GM21367 (cell line): Measurements from ENCODE around the gene SCN7A.
"Not testable (repeated sequence)": the region's sequence is repeated elsewhere in the genome, so short reads cannot be mapped to it uniquely, and the experiment has no call there.

Source experiments
- ATAC-seq: cut with Tn5 transposase; IDR thresholded peaks from one replicate; pipeline ENCODE4 v1.9.1; 2021; ENCODE audit not compliant: unreplicated experiment

SCN7A gene

DNA sequence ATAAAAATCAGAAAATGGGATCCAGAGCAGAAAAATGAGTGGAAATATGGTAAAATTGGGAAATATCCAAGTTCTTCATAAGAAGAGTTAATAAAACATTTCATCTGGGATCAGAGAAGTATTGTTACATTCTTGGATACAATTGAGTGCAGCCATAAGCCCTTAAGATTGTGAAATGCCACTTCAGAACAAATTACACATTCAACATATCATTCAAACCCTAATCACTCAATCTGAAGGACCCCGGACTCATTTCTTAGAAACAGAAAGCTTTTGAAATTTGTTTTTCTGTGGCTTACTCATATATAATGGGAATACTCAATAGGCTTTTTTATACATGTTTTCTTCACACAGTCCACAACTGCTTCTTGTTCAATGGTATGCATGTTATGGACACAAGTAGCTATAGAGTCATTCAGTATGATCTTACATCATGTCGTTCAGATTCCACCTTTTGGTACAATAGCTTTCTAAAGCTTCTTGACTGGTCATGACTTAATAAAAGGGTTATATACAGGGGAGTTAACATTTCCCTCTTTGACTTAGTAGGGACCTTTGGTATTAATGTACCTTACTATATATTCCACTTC is 39.9 kb downstream of the SCN7A start:
- ATAC-seq, result no peak

DNA sequence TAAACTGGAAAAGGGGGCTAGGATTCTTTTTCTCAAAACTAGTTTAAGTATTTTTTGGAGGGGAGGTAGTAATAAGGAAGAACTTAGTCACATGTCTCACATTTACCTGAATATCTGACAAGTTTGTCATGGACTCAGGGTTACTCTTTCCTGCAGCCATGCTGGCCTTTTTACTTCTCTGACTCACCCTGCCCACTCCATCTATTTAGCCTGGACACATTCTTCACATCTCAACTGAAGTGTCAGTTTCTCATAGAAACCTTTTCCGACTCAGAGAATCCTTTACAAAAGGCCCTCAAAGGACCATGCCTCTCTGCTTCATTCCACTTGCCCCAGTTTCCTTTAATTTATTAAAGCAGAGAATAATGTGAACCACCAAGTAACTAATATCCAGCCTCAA is 42.6 kb downstream of the SCN7A start:
- no peak for ATAC-seq

DNA sequence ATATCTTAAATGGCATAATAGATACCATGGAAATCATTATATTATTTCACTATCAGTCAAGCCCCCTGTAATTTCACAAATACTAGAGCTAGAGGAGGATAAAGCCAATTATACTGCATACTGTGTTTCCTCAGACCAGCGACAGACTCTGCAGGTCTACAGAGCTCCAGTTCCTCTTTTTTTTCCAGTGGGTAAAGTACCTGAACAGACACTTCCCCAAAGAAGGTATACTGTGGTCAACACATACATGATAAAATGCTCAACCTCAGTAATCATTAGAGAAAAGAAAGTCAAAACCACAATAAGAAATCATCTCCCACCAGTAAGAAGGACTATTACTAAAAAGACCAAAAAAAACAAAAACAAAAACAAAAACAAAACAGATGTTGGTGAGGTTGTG is 44.6 kb downstream of the SCN7A start:
- peak; percentile 85 for ATAC-seq

DNA sequence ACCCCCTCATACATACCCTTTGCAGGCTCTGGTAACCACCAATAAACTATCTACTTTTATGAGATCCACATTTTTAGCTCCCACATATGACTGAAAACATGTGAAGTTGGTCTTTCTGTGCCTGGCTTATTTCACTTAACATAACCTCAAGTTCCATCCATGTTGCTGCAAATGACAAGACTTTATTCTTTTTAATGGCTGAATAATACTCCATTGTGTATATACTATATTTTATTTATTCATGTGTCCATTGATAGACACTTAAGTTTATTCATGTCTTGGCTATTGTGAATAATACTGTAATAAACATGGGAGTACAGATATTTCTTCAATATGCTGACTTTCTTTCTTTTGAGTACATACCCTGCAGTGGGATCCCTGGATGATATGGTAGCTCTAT is 45.9 kb downstream of the SCN7A start:
- ATAC-seq, result no peak

DNA sequence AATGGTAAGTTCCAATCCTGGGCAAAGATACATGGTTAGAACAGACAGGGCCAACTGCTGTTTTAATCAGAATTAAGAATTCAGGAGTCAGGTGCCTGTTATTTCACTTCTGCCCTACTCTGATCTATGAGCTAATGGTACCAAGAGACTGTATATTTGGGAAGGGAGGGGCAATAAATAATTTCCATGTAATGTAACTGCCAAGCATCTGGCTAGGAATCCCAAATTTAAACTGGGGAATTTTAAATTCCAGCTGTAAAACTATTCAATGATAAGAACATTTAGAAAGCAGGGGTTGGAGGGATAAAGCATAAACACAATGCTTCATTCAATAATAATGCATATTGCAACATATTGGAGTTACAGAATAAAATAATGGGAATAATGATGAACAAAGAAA is 49.7 kb downstream of the SCN7A start:
- ATAC-seq, result no peak

DNA sequence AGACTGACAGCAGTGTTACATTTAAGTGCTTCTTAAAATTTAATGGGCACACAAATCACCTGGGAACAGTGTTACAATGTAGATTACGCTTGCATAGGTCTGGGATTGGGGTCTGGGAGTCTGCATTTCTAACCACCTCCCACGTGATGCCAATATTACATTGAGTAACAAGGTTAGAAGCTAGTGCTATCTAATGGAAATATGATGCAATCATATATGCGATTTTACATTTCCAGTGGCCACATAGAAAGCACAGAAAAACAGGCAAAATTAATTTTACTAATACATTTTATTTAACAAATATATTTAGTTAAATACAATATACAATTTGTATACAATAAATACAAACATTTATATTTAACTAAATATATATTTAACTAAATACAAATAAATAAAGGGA is 53.7 kb downstream of the SCN7A start:
- ATAC-seq, result no peak

DNA sequence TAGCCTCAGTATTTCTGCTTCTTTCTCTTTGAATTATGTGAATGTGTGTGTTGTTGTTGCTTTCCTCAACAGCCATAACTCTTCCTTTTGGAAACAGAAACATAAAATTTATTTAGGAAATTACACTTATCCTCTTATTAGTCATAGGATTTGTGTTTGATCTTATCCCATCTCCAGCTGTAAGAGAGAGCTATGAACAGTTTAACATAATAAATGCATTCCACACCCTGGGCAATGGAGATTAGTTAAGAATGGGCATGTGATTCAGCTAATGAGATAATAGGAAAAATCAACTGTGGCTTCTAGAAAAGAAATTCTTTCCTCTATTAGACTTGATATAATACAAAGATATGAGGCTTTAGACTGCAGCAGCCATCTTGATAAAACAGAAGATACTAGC is 55.0 kb downstream of the SCN7A start:
- no peak for ATAC-seq

DNA sequence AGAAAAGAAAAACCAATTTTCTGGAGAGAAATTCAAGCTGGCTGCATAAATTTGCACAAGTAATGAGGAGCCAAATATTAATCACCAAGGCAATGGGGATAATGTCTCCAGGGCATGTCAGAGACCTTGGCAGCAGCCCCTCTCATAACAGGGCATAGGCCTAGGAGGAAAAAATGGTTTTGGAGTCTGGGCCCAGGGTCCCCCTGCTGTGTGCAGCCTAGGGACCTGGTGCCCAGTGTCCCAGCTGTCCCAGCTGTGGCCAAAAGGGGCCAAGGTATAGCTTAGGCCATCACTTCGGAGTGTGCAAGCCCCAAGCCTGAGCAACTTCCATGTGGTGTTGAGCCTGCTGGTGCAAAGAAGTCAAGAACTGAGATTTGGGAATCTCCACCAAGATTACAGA is 57.1 kb downstream of the SCN7A start:
- ATAC-seq, result no peak

DNA sequence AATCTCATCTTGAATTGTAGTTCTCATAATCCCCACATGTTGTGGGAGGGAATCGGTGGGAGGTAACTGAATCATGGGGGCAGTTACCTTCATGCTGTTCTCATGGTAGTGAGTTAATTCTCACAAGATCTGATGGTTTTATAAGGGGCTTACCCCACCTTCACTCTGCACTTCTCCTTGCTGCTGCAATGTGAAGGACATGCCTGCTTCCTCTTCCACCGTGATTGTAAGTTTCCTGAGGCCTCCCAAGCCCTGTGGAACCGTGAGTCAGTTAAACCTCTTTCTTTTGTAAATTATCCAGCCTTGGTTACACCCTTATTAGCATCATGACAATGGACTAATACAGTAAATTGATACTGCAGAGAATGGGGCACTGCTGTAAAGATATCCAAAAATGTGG is 57.9 kb downstream of the SCN7A start:
- no peak for ATAC-seq

DNA sequence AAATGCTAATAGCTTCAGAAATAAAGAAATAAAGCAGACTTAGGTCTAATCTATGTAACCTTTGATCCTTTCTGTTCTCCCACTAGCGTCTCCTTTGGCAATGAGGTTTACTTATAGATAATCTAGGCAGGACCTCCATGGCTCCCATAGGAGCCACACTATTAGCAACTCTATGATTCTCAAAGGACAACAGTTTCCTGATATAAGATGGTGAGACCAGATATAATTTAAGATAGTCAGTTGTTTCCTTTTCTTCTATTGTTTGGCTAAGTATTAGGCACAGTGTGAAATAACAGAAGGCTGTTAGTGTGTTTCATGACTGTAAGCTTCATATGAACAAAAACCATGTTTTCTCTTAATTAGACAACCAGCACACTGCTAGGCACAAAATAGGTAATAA is 59.6 kb downstream of the SCN7A start:
- ATAC-seq, result no peak

DNA sequence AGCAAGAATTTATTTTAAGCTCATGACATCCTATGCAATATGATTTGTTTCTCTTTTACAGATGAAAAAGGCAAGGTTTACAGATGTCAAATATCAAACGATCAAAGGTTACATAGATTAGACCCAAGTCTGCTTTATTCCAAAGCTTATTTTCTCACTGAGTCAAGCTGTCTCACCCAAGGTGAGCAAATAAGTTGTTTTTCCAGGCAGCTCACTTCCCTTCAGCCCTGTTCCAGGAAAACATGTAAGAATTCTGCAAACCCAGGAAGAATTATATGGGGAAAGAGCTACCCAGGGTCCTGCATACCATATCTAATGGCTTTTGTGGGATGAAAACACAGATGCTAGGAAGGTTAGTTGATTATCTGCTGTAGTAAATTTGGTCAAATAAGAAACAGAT is 60.6 kb downstream of the SCN7A start:
- ATAC-seq, result no peak

DNA sequence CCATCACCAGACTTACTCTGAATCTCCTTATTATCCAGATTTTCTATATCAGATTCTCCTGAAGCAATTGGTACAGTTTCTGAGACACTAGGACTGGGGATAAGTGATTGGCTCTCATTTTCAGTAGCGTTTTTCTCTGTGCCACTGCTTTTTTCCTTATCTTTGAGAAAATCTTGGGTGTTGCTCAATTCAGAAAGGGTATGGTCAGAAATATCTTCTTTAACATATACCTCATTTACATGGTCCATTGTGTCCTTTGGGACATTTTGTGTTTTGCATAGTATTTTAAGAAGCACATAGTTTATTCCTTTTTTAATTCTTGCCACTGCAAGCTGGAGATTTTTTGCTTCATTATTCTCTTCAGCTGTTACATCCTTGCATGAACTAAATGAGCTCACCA is 61.7 kb downstream of the SCN7A start:
- no peak for ATAC-seq

DNA sequence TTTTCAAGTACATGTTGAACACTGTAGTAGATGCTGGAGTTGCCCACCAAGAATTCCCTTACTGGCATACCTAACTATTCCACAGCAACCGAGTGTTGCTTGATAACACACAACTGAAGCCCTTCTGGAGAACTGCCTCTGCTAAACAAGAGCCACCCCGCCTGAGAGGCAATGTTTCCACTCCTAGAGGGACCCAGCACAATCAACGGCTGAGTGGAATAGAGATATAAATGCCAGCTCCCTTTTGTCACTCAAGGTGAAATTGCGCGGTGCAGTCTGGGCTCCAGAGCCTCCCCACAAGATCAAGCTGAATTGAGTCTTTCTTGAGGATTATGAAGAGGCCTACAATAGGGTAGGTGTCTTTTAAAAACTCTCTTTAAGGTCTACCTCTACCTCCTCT is 69.2 kb downstream of the SCN7A start:
- no peak for ATAC-seq

DNA sequence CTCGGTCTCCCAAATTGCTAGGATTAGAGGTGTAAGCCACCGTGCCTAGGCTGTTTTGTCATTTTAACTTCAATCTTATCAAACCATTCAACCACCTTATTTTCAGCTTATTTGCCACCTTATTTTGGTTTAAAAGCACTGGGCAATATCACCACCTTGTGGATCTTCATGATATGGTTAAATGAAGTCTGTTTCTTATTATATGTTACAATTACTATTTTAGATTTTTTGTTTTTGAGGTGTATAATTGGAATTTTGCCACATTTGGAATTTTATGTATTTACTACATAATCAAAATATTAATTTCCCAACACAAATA is 74.5 kb downstream of the SCN7A start:
- no peak for ATAC-seq

DNA sequence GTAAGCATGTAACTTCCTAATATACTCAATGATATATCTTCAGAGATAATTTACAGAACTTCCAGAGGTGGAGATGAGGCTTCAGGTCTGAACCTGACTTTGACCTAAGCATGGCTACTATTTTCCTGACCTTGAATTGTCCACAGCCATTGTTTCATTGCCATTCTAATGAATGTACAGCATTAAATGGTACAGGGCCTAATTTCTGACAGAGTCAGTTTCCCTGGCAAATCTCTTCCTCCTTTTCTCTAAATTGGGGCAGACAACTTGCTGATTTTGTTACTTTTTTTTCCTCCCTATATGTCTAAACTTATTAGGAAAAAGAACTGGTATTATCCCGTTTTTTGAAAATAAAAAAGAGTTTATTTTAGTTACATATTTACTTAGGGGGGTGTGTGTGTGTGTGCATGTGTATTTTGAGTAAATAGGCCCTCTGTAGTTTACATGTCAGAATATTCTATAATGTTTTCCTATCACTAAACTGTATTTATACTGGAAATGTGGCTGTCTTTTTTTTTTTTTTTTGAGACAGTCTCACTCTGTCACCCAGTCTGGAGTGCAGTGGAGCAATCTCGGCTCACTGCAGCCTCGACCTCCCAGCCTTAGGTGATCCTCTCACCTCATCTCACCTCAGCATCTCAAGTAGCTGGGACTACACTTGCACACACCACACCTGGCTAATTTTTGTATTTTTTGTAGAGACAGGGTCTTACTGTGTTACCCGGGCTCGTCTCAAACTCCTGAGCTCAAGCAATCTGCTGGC is 75.0 kb downstream of the SCN7A start:
- ATAC-seq, result no peak

DNA sequence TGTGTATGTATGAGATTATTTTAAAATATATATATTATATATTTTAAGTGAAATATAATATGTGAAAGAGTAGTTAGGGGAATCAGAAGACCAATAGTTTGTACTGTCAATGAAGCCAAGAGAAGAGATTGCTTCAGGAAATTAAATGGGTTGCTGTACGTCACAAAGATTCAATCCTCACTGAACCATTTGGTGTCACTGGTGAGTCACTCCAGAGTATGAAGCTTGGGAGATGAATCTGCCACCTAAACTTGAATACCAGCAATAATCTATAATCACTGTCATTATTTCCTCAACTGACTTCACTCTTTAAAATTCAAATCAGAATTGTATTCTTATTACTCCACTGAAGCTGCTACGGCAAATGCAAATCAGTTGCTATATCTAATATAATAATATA is 76.4 kb downstream of the SCN7A start:
- no peak for ATAC-seq

DNA sequence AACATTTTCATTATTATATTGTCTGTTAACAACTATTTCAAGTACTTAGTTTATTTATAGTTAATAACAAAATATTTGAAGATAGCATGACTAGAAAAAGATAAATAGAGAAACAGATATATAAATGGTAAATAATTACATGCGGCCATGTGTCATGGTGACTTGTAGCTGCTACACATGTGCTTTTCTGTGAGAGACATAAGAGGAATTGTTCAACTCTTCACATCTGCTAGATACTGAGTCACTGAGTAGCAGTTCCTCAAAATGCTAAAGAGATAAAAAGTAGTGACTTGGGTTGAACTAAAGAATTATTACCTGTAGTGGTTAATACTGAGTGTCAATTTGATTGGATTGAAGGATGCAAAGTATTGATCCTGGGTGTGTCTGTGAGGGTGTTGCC is 80.8 kb downstream of the SCN7A start:
- ATAC-seq, result no peak

DNA sequence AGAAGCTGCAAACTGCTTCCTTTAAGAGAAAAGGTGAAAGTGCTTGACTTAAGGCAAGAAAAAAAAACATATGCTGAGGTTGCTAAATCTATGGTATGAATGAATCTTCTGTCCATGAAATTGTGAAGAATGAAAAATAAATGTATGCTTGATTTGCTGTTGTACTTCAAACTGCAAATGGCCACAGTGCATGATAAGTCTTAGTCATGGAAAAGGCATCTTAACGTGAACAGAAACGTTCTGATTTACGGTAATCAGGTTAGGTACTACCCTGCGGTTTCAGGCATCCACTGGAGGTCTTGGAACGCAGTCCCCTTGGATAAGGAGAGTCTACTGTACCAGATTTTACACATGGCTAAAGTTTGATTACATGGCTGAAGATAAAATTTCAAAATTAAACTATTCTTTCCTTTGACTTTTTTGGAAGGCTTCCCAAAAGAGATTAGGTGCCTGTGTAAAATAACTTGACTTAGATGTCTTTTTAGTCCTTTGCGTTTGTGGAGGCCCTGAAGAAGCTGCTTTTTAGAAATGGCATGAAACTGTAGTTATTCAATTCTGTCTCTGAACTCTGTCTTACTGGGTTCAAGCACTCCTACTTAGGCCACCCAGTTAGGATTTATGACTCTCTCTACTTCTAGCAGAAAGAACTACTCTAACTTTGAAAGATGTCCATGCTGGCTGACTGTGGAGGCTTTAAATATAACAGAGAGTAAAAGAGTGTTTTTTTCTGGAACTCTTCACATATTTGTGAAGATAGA is 82.4 kb downstream of the SCN7A start:
- ATAC-seq, result no peak

DNA sequence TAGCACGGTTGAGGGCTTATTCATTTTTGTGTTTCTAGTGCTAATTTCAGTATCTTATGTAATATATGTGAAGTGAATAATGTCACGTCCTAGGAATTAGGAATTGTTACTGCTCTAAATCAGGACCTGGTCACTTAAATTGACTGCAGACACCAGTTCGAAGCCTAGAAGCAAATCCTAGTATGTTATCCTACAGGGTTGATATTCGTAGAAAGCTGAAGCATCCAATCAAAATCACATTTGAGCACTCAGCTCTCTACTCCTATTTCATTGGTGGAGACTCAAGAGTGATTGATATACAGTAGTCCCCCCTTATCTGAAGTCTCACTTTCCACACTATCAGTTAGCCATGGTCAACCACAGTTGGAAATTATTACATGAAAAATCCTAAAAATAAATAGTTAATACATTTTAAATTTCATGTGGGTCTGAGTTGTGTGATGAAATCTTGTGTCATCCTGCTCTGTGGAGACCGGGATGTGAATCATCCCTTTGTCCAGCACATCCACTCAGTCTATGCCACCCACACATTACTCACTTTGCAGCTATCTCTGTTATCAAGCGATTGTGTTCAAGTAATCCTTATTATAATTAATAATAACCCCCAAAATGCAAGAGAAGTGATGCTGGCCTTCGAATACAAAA is 83.1 kb downstream of the SCN7A start:
- ATAC-seq, result no peak

DNA sequence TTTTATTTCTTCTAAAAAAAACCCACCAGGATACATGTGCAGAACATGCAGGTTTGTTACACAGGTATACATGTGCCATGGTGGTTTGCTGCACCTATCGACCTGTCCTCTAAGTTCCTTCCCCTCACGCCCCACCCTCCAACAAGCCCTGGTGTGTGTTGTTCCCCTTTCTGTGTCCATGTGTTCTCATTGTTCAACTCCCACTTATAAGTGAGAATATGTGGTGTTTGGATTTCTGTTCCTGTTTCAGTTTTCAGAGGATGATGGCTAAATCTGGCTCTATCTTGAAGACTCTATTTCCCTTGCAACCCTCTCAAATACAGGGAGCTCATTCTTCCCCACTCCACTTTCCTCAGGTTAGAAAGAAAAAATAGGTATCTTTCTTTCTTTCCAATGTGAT is 86.3 kb downstream of the SCN7A start:
- ATAC-seq, result not testable (repeated sequence)

DNA sequence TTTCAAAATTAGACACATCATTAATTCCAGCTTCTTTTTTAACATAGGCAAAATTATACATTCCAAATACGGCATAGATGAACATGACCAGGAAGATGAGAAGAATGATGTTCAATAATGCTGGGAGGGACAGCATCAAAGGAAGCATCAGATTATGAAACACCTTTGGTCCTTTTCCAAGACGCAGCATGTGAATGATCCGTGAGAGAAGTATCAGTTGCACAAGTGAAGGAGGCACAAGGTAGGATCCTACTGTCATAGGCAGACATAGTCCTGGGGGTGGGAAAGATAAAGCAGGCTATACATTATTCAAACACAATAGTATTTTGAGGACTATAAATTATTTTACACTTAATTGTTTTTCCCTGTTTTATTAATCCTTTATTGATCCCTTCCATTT is 87.7 kb downstream of the SCN7A start:
- ATAC-seq, result no peak

DNA sequence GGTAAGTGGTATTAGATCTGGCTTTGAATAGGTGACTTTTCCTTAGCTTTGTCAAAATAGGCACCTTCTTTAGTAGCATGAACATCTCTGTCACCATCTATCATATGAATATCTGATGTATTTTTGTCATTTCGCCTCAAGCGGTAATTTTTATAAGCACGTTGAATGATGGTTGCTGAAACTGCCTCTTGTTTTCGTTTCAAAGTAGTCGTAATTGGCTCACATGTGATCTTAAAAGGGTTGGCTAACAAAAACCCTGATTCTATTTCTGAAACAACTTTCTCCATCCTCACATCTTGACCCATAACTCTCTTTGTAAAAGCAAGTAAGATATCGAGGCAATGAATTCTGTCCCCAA is 88.5 kb downstream of the SCN7A start:
- no peak for ATAC-seq
